HepG2 (cell line): Measurements from ENCODE around the gene RNU7-1. TPM values are rescaled to one million over a fixed set of nuclear protein-coding genes. Genes with fewer than 3 reads are reported as not detected.

Experiments used
- ATAC-seq: fragments of 200-7000 bp; cut with Tn5 transposase; 3 replicates; pipeline ENCODE4 v1.9.1; 2020; ENCODE audit warnings: mild to moderate bottlenecking, moderate library complexity
- BruUV-seq: library from RNA; stranded (reverse); fragments of 400-500 nt; replicated peaks from 2 replicates; lab custom pipeline; 2021; lab: Mats Ljungman, UMichigan
- CTCF ChIA-PET: fragments of 300-600 bp; formaldehyde crosslinking; extraction: SDS; loops from one replicate; lab custom pipeline; 2021; ENCODE audit warnings: low total read pairs, inconsistent platforms, low intra/inter-chr PET ratio; lab: Yijun Ruan, JAX
- POLR2A ChIA-PET: fragments of 350-600 bp; sonication (Branson Sonifier 250); formaldehyde crosslinking; loops from one replicate; lab custom pipeline; 2020; ENCODE audit warnings: antibody characterized with exemption, inconsistent platforms; lab: Yijun Ruan, JAX
- DNase-seq: peaks from one replicate; pipeline ENCODE4 v3.0.0-alpha.2; 2015; ENCODE audit warnings: low spot score
- FAIRE-seq: peaks from 3 replicates; lab custom pipeline; 2011; peaks lifted over from hg19 to GRCh38; lab: Jason Lieb, UNC
- H2AFZ ChIP-seq: one replicate; pipeline ENCODE4 v1.6.1; 2011; ENCODE audit warnings: low read length, inconsistent platforms
- H3K27ac ChIP-seq: fragments of 300-600 bp; 3 replicates; pipeline ENCODE4 v1.8.0; 2011; ENCODE audit warnings: mixed run types, mild to moderate bottlenecking, mixed read lengths, low read length, inconsistent platforms; ENCODE audit not compliant: insufficient read depth; ENCODE audit errors: extremely low read length
- H3K27me3 ChIP-seq, 2 experiments: fragments of 200-600 bp in 1 of 2; 2 replicates in 1 of 2; 3 replicates in 1 of 2; pipeline versions ENCODE4 v1.6.0 to v1.8.0; 2011; ENCODE audit warnings: low read length in 2 of 2, mild to moderate bottlenecking in 2 of 2, moderate library complexity in 2 of 2, inconsistent platforms in 1 of 2; ENCODE audit not compliant: insufficient read depth in 2 of 2, control insufficient read depth in 1 of 2
- H3K36me3 ChIP-seq, 2 experiments: fragments of 200-600 bp in 1 of 2; replicated peaks in 1 of 2; 2 replicates in 1 of 2; 3 replicates in 1 of 2; pipeline versions ENCODE4 v1.5.1 to v1.8.0; 2011; ENCODE audit warnings: low read length in 2 of 2, inconsistent platforms in 1 of 2; ENCODE audit not compliant: insufficient read depth in 2 of 2, control insufficient read depth in 1 of 2
- H3K4me1 ChIP-seq: 2 replicates; pipeline ENCODE4 v1.5.1; 2012; ENCODE audit warnings: low read length, inconsistent platforms; ENCODE audit not compliant: insufficient read depth
- H3K4me2 ChIP-seq: 2 replicates; pipeline ENCODE4 v1.6.0; 2011; ENCODE audit warnings: low read depth, low read length, inconsistent platforms
- H3K4me3 ChIP-seq, 3 experiments: fragments of 200-600 bp in 1 of 3; sonication (generic), shearing (Covaris generic) in 1 of 3; replicated peaks in 1 of 3; 2 replicates each; pipeline ENCODE4 v1.5.1; 2011 to 2016; ENCODE audit warnings: low read length in 3 of 3, inconsistent platforms in 2 of 3, low read depth in 2 of 3, mild to moderate bottlenecking in 2 of 3, control low read depth in 1 of 3, mixed read lengths in 1 of 3; ENCODE audit not compliant: insufficient read depth in 1 of 3
- H3K79me2 ChIP-seq: one replicate; pipeline ENCODE4 v1.6.1; 2011; ENCODE audit warnings: low read length, inconsistent platforms; ENCODE audit not compliant: insufficient read depth
- H3K9ac ChIP-seq: 2 replicates; pipeline ENCODE4 v1.6.0; 2011; ENCODE audit warnings: mild to moderate bottlenecking, low read depth, low read length, inconsistent platforms; ENCODE audit not compliant: insufficient read depth
- H3K9me3 ChIP-seq: 2 replicates; pipeline ENCODE4 v1.5.1; 2012; ENCODE audit warnings: mild to moderate bottlenecking, low read length
- H4K20me1 ChIP-seq: 2 replicates; pipeline ENCODE4 v1.6.0; 2011; ENCODE audit warnings: inconsistent platforms, mild to moderate bottlenecking, low read length, moderate library complexity; ENCODE audit not compliant: insufficient read depth
- ZC3H13 ChIP-seq: sonication (generic); formaldehyde crosslinking; IDR thresholded peaks from 2 replicates; pipeline ENCODE4 v1.8.1; 2023; ENCODE audit warnings: mild to moderate bottlenecking, missing genetic modification reagents, moderate library complexity
- ZSCAN29 ChIP-seq: sonication (generic); formaldehyde crosslinking; conservative IDR thresholded peaks from 2 replicates; pipeline ENCODE4 v1.4.0; 2020; ENCODE audit warnings: mild to moderate bottlenecking, missing genetic modification reagents
- WGBS: methylation state at CpG from one replicate; pipeline ENCODE4 v1.1.6; 2017; ENCODE audit warnings: low lambda C conversion rate; 5-methylcytosine and 5-hydroxymethylcytosine counted together
- in situ Hi-C: cut with HindIII; loops from 2 replicates; pipeline ENCODE4 v1.10.0; 2017; ENCODE audit warnings: low pct_unique_long_range_greater_than_20kb; ENCODE audit not compliant: extremely low pct_ligation_motif_present
- intact Hi-C: fragments of 100-400 bp; cut with micrococcal nuclease; formaldehyde crosslinking; loops from one replicate; pipeline ENCODE4 v1.10.0; 2022; ENCODE audit not compliant: unreplicated experiment
- microRNA counts: library from miRNA; unstranded; fragments of <30 nt; microRNA quantifications from one replicate; lab custom pipeline; 2015
- microRNA-seq: library from miRNA; unstranded; fragments of <30 nt; microRNA quantifications from one replicate; pipeline ENCODE4, GENCODE V29; 2020
- polyA plus RNA-seq, 8 experiments: library from polyadenylated mRNA; depleted of rRNA in 3 of 8; stranded (reverse) in 7 of 8; unstranded in 1 of 8; fragments of >200 nt; fragmentation: Illumina TruSeq in 4 of 8; extraction: Trizol in 4 of 8; gene quantifications; 2 replicates each; pipeline versions ENCODE4 v1.2.1 to v1.2.3, GENCODE V29; 2011 to 2016; ENCODE audit warnings: low read depth in 4 of 8, missing spikeins in 1 of 8, mixed read lengths in 1 of 8; ENCODE audit not compliant: insufficient read depth in 1 of 8
- small RNA-seq, 3 experiments: library from RNA; depleted of rRNA; stranded (forward); fragments of <200 nt; gene quantifications; one replicate each; pipeline ENCODE3, GENCODE V24; 2012; ENCODE audit warnings: low read depth in 2 of 3, low replicate concordance in 1 of 3; ENCODE audit not compliant: insufficient read length in 3 of 3, insufficient read depth in 2 of 3
- total RNA-seq, 5 experiments: library from RNA; depleted of rRNA; stranded (reverse); fragments of >200 nt; fragmentation: Illumina TruSeq; extraction: Trizol; gene quantifications; 2 replicates each; pipeline ENCODE4 v1.2.3, GENCODE V29; 2016; ENCODE audit warnings: low read depth in 1 of 5
- TF ChIP-seq, protein P1 (sequence below): sonication (generic); formaldehyde crosslinking; conservative IDR thresholded peaks from 2 replicates; pipeline ENCODE4 v1.4.0; 2020; ENCODE audit warnings: mild to moderate bottlenecking, missing genetic modification reagents, moderate library complexity
- TF ChIP-seq, protein P2 (sequence below): sonication (generic); formaldehyde crosslinking; IDR thresholded peaks from 2 replicates; pipeline ENCODE4 v1.4.0; 2020; ENCODE audit warnings: mild to moderate bottlenecking, low read depth, missing genetic modification reagents

Gene RNU7-1
- total and polyA plus RNA-seq, 2 of the 13 experiments (the other 11 are each of a cell fraction or from before 2014, with no cell fraction given): not detected

DNA sequence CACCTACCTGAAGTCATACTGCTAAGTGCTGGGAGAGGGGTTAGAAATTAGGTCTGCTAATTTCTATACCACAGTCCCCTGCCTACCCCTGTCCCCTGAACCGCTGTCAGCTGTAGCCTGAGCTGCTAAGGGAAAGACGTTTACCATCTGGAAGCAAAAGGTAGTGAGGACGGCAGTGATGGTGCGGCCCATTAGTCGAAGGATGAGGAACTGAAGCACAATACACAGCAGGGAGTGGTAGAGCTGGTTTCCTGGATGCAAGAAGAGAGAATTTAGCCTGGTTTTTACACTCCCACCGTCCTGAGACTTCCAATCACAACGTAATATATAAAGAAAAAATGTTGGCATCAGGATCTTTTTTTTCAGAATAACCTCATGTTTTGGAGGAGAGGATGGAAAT is 38.9 kb downstream of the RNU7-1 start (continued):
- TF ChIP-seq, protein P1, sequence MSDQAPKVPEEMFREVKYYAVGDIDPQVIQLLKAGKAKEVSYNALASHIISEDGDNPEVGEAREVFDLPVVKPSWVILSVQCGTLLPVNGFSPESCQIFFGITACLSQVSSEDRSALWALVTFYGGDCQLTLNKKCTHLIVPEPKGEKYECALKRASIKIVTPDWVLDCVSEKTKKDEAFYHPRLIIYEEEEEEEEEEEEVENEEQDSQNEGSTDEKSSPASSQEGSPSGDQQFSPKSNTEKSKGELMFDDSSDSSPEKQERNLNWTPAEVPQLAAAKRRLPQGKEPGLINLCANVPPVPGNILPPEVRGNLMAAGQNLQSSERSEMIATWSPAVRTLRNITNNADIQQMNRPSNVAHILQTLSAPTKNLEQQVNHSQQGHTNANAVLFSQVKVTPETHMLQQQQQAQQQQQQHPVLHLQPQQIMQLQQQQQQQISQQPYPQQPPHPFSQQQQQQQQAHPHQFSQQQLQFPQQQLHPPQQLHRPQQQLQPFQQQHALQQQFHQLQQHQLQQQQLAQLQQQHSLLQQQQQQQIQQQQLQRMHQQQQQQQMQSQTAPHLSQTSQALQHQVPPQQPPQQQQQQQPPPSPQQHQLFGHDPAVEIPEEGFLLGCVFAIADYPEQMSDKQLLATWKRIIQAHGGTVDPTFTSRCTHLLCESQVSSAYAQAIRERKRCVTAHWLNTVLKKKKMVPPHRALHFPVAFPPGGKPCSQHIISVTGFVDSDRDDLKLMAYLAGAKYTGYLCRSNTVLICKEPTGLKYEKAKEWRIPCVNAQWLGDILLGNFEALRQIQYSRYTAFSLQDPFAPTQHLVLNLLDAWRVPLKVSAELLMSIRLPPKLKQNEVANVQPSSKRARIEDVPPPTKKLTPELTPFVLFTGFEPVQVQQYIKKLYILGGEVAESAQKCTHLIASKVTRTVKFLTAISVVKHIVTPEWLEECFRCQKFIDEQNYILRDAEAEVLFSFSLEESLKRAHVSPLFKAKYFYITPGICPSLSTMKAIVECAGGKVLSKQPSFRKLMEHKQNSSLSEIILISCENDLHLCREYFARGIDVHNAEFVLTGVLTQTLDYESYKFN (CRISPR knock-in tag): no peak
- no peak for TF ChIP-seq ZC3H13
- TF ChIP-seq, protein P2, sequence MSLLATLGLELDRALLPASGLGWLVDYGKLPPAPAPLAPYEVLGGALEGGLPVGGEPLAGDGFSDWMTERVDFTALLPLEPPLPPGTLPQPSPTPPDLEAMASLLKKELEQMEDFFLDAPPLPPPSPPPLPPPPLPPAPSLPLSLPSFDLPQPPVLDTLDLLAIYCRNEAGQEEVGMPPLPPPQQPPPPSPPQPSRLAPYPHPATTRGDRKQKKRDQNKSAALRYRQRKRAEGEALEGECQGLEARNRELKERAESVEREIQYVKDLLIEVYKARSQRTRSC (CRISPR knock-in tag): no peak

DNA sequence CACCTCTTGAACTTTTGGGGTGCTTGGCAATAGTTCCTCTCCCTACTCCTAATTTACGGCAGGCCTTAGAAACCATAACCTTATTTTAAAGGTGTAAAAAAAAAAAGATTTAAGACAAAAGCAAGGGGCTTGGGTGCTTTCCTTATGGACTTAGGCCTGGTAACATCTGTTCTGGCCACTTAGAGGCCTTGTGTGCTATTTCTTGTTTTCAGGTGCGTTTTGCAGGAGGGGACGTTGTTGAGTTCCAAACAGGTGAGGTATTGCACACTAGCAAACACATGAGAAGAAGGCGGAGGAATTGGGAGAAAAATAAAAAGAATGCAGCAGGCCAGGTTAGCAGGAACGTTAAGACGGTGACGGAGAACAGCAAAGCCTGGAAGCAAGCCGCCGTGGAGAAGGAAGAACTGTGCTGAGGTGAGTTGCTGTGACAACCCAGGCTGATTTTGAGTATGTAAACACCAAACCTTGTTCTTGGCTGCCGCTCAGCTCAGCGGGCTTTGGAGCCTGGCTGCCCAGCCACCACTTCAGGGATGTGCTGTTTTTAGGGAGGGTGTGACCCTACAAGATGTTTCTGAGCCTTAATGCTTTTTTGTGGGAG is 44.4 kb downstream of the RNU7-1 start:
- DNase-seq (no peak), FAIRE-seq (no peak), ATAC-seq (no peak)
- ChIA-PET POLR2A (no interaction called here), CTCF (no interaction called here)
- Histone ChIP-seq H3K36me3 (peaks cover 3 to 14% of the 10 kb centered on the region in 2 experiments; a peak in 4 of 5 replicates), H4K20me1 (no peaks in the 10 kb centered on the region), H2AFZ (no peak overlapping the region), H3K4me2 (no peak overlapping the region), H3K9me3 (no peaks in the 10 kb centered on the region), H3K4me3 (no peak overlapping the region), H3K4me1 (peaks cover 14% of the 10 kb centered on the region; the same call in 1 of the 2 replicates), H3K27ac (no peak overlapping the region), H3K79me2 (no peaks in the 10 kb centered on the region), H3K9ac (no peak overlapping the region), H3K27me3 (no peaks in the 10 kb centered on the region)
- intact Hi-C loops (no loop called here), in situ Hi-C loops (no loop called here)
- no TSS peak for BruUV-seq
- WGBS: 95% methylated on average over 11 of the region's 11 CpGs
- no peak for TF ChIP-seq ZSCAN29

MicroRNA genes within 50 kb of the gene (microRNA counts, 767-probe panel; counts per million panel counts)
- not detected for microRNA hsa-miR-141-3p (lab: Ali Mortazavi, UCI)
- microRNA hsa-miR-200c-3p (lab: Ali Mortazavi, UCI): not detected

Small RNAs within 50 kb of the gene (microRNA-seq; reads per million reads assigned to microRNA genes)
- gene MIR141 (16.3 reads per million, percentile 53 among the genes with 10 or more reads in this experiment), gene MIR200C (156 reads per million, percentile 77 among the genes with 10 or more reads in this experiment)

Small RNAs within 50 kb of the gene (small RNA-seq; reads per million reads assigned to genes)
- gene MIR141 (0.10 to 114 (median 58.6) reads per million in 3 experiments), gene MIR200C (2.2 to 144 (median 50.1) reads per million in 3 experiments), gene RNU7-1 (0 reads per million in 3 experiments), gene SCARNA12 (1.6 to 3.1 (median 1.9) reads per million in 3 experiments)

Other genes starting within 250 kb of the RNU7-1 start
- not detected in 2 replicates for gene PIANP, start 243.0 kb upstream of the RNU7-1 start, total RNA-seq (2016; rRNA removed; fragmentation: Illumina TruSeq; extraction: Trizol)
- not detected in 2 replicates for gene PIANP, start 243.0 kb upstream of the RNU7-1 start, polyA plus RNA-seq (2011; rRNA removed)
- gene COPS7A, start 219.8 kb upstream of the RNU7-1 start, total RNA-seq (2016; rRNA removed; fragmentation: Illumina TruSeq; extraction: Trizol): 38.0 and 40.0 TPM in 2 replicates
- 71.4 and 73.6 TPM in 2 replicates for gene COPS7A, start 219.8 kb upstream of the RNU7-1 start, polyA plus RNA-seq (2011; rRNA removed)
- gene MLF2, start 190.7 kb upstream of the RNU7-1 start, total RNA-seq (2016; rRNA removed; fragmentation: Illumina TruSeq; extraction: Trizol): 88.1 and 95.8 TPM in 2 replicates
- gene MLF2, start 190.7 kb upstream of the RNU7-1 start, polyA plus RNA-seq (2011; rRNA removed): 167 and 178 TPM in 2 replicates
- 40.5 and 42.1 TPM in 2 replicates for gene PTMS, start 177.5 kb upstream of the RNU7-1 start, total RNA-seq (2016; rRNA removed; fragmentation: Illumina TruSeq; extraction: Trizol)
- 79.1 and 82.4 TPM in 2 replicates for gene PTMS, start 177.5 kb upstream of the RNU7-1 start, polyA plus RNA-seq (2011; rRNA removed)
- 0.11 TPM in 1 of 2 replicates, not detected in the other for gene LAG3, start 171.3 kb upstream of the RNU7-1 start, total RNA-seq (2016; rRNA removed; fragmentation: Illumina TruSeq; extraction: Trizol)
- gene LAG3, start 171.3 kb upstream of the RNU7-1 start, polyA plus RNA-seq (2011; rRNA removed): 0.26 and 0.51 TPM in 2 replicates
- gene CD4, start 154.3 kb upstream of the RNU7-1 start, total RNA-seq (2016; rRNA removed; fragmentation: Illumina TruSeq; extraction: Trizol): 0.07 and 0.27 TPM in 2 replicates
- 0.68 and 0.95 TPM in 2 replicates for gene CD4, start 154.3 kb upstream of the RNU7-1 start, polyA plus RNA-seq (2011; rRNA removed)
- not detected in 2 replicates for gene GPR162, start 122.0 kb upstream of the RNU7-1 start, total RNA-seq (2016; rRNA removed; fragmentation: Illumina TruSeq; extraction: Trizol)
- 0.08 and 0.10 TPM in 2 replicates for gene GPR162, start 122.0 kb upstream of the RNU7-1 start, polyA plus RNA-seq (2011; rRNA removed)
- 7.9 and 20.5 TPM in 2 replicates for gene P3H3, start 115.4 kb upstream of the RNU7-1 start, total RNA-seq (2016; rRNA removed; fragmentation: Illumina TruSeq; extraction: Trizol)
- gene P3H3, start 115.4 kb upstream of the RNU7-1 start, polyA plus RNA-seq (2011; rRNA removed): 20.1 and 21.1 TPM in 2 replicates
- 0.17 and 1.3 TPM in 2 replicates for gene GNB3, start 102.9 kb upstream of the RNU7-1 start, total RNA-seq (2016; rRNA removed; fragmentation: Illumina TruSeq; extraction: Trizol)
- gene GNB3, start 102.9 kb upstream of the RNU7-1 start, polyA plus RNA-seq (2011; rRNA removed): 3.6 and 3.8 TPM in 2 replicates
- gene CDCA3, start 92.5 kb upstream of the RNU7-1 start, total RNA-seq (2016; rRNA removed; fragmentation: Illumina TruSeq; extraction: Trizol): 51.9 and 56.5 TPM in 2 replicates
- gene CDCA3, start 92.5 kb upstream of the RNU7-1 start, polyA plus RNA-seq (2011; rRNA removed): 21.8 and 32.7 TPM in 2 replicates
- 53.4 and 56.0 TPM in 2 replicates for gene USP5, start 91.7 kb upstream of the RNU7-1 start, total RNA-seq (2016; rRNA removed; fragmentation: Illumina TruSeq; extraction: Trizol)
- gene USP5, start 91.7 kb upstream of the RNU7-1 start, polyA plus RNA-seq (2011; rRNA removed): 39.6 and 42.8 TPM in 2 replicates
- gene TPI1, start 76.3 kb upstream of the RNU7-1 start, total RNA-seq (2016; rRNA removed; fragmentation: Illumina TruSeq; extraction: Trizol): 945 and 1,237 TPM in 2 replicates
- 2,303 and 2,535 TPM in 2 replicates for gene TPI1, start 76.3 kb upstream of the RNU7-1 start, polyA plus RNA-seq (2011; rRNA removed)
- gene SPSB2, start 70.5 kb upstream of the RNU7-1 start, total RNA-seq (2016; rRNA removed; fragmentation: Illumina TruSeq; extraction: Trizol): 4.0 and 6.2 TPM in 2 replicates
- gene SPSB2, start 70.5 kb upstream of the RNU7-1 start, polyA plus RNA-seq (2011; rRNA removed): 1.9 and 2.0 TPM in 2 replicates
- gene LRRC23, start 39.0 kb upstream of the RNU7-1 start, total RNA-seq (2016; rRNA removed; fragmentation: Illumina TruSeq; extraction: Trizol): 6.0 and 6.7 TPM in 2 replicates
- gene LRRC23, start 39.0 kb upstream of the RNU7-1 start, polyA plus RNA-seq (2011; rRNA removed): 6.2 and 7.8 TPM in 2 replicates
- gene ENO2, start 29.2 kb upstream of the RNU7-1 start, total RNA-seq (2016; rRNA removed; fragmentation: Illumina TruSeq; extraction: Trizol): 15.9 and 19.3 TPM in 2 replicates
- gene ENO2, start 29.2 kb upstream of the RNU7-1 start, polyA plus RNA-seq (2011; rRNA removed): 136 and 144 TPM in 2 replicates
- 2.1 TPM in 2 replicates for gene ATN1, start 15.9 kb upstream of the RNU7-1 start, total RNA-seq (2016; rRNA removed; fragmentation: Illumina TruSeq; extraction: Trizol)
- 8.6 and 10.7 TPM in 2 replicates for gene ATN1, start 15.9 kb upstream of the RNU7-1 start, polyA plus RNA-seq (2011; rRNA removed)
- gene C12orf57, start 206 bp downstream of the RNU7-1 start, total RNA-seq (2016; rRNA removed; fragmentation: Illumina TruSeq; extraction: Trizol): 84.0 and 89.7 TPM in 2 replicates
- gene C12orf57, start 206 bp downstream of the RNU7-1 start, polyA plus RNA-seq (2011; rRNA removed): 287 and 302 TPM in 2 replicates
- 9.5 and 10.6 TPM in 2 replicates for gene PTPN6, start 7.5 kb downstream of the RNU7-1 start, total RNA-seq (2016; rRNA removed; fragmentation: Illumina TruSeq; extraction: Trizol)
- 9.1 and 10.5 TPM in 2 replicates for gene PTPN6, start 7.5 kb downstream of the RNU7-1 start, polyA plus RNA-seq (2011; rRNA removed)
- gene PHB2, start 26.8 kb downstream of the RNU7-1 start, total RNA-seq (2016; rRNA removed; fragmentation: Illumina TruSeq; extraction: Trizol): 291 and 394 TPM in 2 replicates
- gene PHB2, start 26.8 kb downstream of the RNU7-1 start, polyA plus RNA-seq (2011; rRNA removed): 425 and 468 TPM in 2 replicates
- 130 and 190 TPM in 2 replicates for gene EMG1, start 27.1 kb downstream of the RNU7-1 start, total RNA-seq (2016; rRNA removed; fragmentation: Illumina TruSeq; extraction: Trizol)
- gene EMG1, start 27.1 kb downstream of the RNU7-1 start, polyA plus RNA-seq (2011; rRNA removed): 57.7 and 76.3 TPM in 2 replicates
- 22.1 and 44.5 TPM in 2 replicates for gene LPCAT3, start 74.7 kb downstream of the RNU7-1 start, total RNA-seq (2016; rRNA removed; fragmentation: Illumina TruSeq; extraction: Trizol)
- 62.7 and 64.3 TPM in 2 replicates for gene LPCAT3, start 74.7 kb downstream of the RNU7-1 start, polyA plus RNA-seq (2011; rRNA removed)
- gene C1S, start 116.9 kb downstream of the RNU7-1 start, total RNA-seq (2016; rRNA removed; fragmentation: Illumina TruSeq; extraction: Trizol): 8.2 and 18.2 TPM in 2 replicates
- 14.5 and 23.3 TPM in 2 replicates for gene C1S, start 116.9 kb downstream of the RNU7-1 start, polyA plus RNA-seq (2011; rRNA removed)
- gene C1R, start 148.6 kb downstream of the RNU7-1 start, total RNA-seq (2016; rRNA removed; fragmentation: Illumina TruSeq; extraction: Trizol): 1.7 and 3.5 TPM in 2 replicates
- gene C1R, start 148.6 kb downstream of the RNU7-1 start, polyA plus RNA-seq (2011; rRNA removed): 6.5 and 11.2 TPM in 2 replicates
- gene C1RL, start 165.4 kb downstream of the RNU7-1 start, total RNA-seq (2016; rRNA removed; fragmentation: Illumina TruSeq; extraction: Trizol): 14.2 and 28.9 TPM in 2 replicates
- 53.1 and 73.4 TPM in 2 replicates for gene C1RL, start 165.4 kb downstream of the RNU7-1 start, polyA plus RNA-seq (2011; rRNA removed)
- 19.8 and 21.4 TPM in 2 replicates for gene RBP5, start 185.1 kb downstream of the RNU7-1 start, total RNA-seq (2016; rRNA removed; fragmentation: Illumina TruSeq; extraction: Trizol)
- gene RBP5, start 185.1 kb downstream of the RNU7-1 start, polyA plus RNA-seq (2011; rRNA removed): 13.8 and 17.5 TPM in 2 replicates
- gene CLSTN3, start 186.6 kb downstream of the RNU7-1 start, total RNA-seq (2016; rRNA removed; fragmentation: Illumina TruSeq; extraction: Trizol): 10.8 and 26.2 TPM in 2 replicates
- 94.1 and 118 TPM in 2 replicates for gene CLSTN3, start 186.6 kb downstream of the RNU7-1 start, polyA plus RNA-seq (2011; rRNA removed)
- 29.0 and 35.2 TPM in 2 replicates for gene PEX5, start 245.9 kb downstream of the RNU7-1 start, total RNA-seq (2016; rRNA removed; fragmentation: Illumina TruSeq; extraction: Trizol)
- gene PEX5, start 245.9 kb downstream of the RNU7-1 start, polyA plus RNA-seq (2011; rRNA removed): 16.4 and 17.4 TPM in 2 replicates